Measurements from ENCODE around the gene GASK1B.

GRCh38 chr4:158170691-158171561 lies 1.9 kb downstream of the GASK1B start:
- TF ChIP-seq CTCF (IDR thresholded peaks at IDR 0.05) (peak; percentile 32 to 45 (median 39)), POLR2A (IDR thresholded peaks at IDR 0.05) (no peak)
